Activated CD8-positive, alpha-beta memory T cell treated with anti-CD3 and anti-CD28 coated beads, Interleukin-2, amount 50 U/mL, for 4 hours (primary cell): ENCODE measurements around the gene LTN1.
A peak's percentile ranks its signal among the peaks of the same experiment; 100 is the strongest.

Experiments
- DNase-seq: peaks from one replicate; pipeline ENCODE4 v3.0.0-alpha.2; 2020

LTN1 gene

GRCh38 chr21:28927130-28927529, 65.5 kb downstream of the LTN1 start:
- no peak for DNase-seq

GRCh38 chr21:28923439-28923975, 69.2 kb downstream of the LTN1 start:
- no peak for DNase-seq

GRCh38 chr21:28922368-28922767, 70.3 kb downstream of the LTN1 start:
- no peak for DNase-seq

GRCh38 chr21:28916150-28916893, 76.4 kb downstream of the LTN1 start:
- DNase-seq = no peak

GRCh38 chr21:28913071-28913470, 79.6 kb downstream of the LTN1 start:
- DNase-seq = no peak

- no peak for DNase-seq
Observed at GRCh38 chr21:28910280-28910887, 82.3 kb downstream of the LTN1 start.

GRCh38 chr21:28908351-28908750, 84.3 kb downstream of the LTN1 start:
- no peak for DNase-seq

- no peak for DNase-seq
Observed at GRCh38 chr21:28906841-28907240, 85.8 kb downstream of the LTN1 start.

- no peak for DNase-seq
Observed at GRCh38 chr21:28906236-28906635, 86.4 kb downstream of the LTN1 start.

GRCh38 chr21:28904961-28905435, 87.7 kb downstream of the LTN1 start:
- DNase-seq = no peak

GRCh38 chr21:28903448-28903847, 89.2 kb downstream of the LTN1 start:
- no peak for DNase-seq

GRCh38 chr21:28900481-28900880, 92.2 kb downstream of the LTN1 start:
- no peak for DNase-seq

- no peak for DNase-seq
Observed at GRCh38 chr21:28899744-28900143, 92.9 kb downstream of the LTN1 start.

- DNase-seq = no peak
Observed at GRCh38 chr21:28899220-28899619, 93.5 kb downstream of the LTN1 start.

- DNase-seq = no peak
Observed at GRCh38 chr21:28893687-28894086, 99.0 kb downstream of the LTN1 start.

GRCh38 chr21:28892199-28893111, 100.2 kb downstream of the LTN1 start:
- no peak for DNase-seq

- no peak for DNase-seq
Observed at GRCh38 chr21:28885853-28886177, 106.9 kb downstream of the LTN1 start.

- peak; percentile 86 for DNase-seq
Observed at GRCh38 chr21:28884976-28885852, 107.5 kb downstream of the LTN1 start.

- DNase-seq = no peak
Observed at GRCh38 chr21:28884481-28884880, 108.2 kb downstream of the LTN1 start.

GRCh38 chr21:28883931-28884330, 108.7 kb downstream of the LTN1 start:
- no peak for DNase-seq

GRCh38 chr21:28882345-28882744, 110.3 kb downstream of the LTN1 start:
- DNase-seq = no peak
